ENCODE measurements around the gene MAML3.

- TF ChIP-seq CTCF (conservative IDR thresholded peaks at IDR 0.05; ENCODE audit: low read depth in 2 of 2) (no peak), POLR2AphosphoS5 (IDR thresholded peaks at IDR 0.05; ENCODE audit: low read depth) (no peak), EZH2phosphoT487 (IDR thresholded peaks at IDR 0.05; ENCODE audit: unreplicated experiment) (no peak), EZH2 (IDR thresholded peaks at IDR 0.05; ENCODE audit: low read depth, unreplicated experiment) (no peak), NANOG (IDR thresholded peaks at IDR 0.05; ENCODE audit: borderline replicate concordance) (no peak), JUNB (IDR thresholded peaks at IDR 0.05; ENCODE audit: unreplicated experiment) (no peak), ETS1 (IDR thresholded peaks at IDR 0.05) (no peak), CREB1 (CRISPR knock-in tag; IDR thresholded peaks at IDR 0.05; ENCODE audit: low read depth) (no peak), ZNF114 (CRISPR knock-in tag; IDR thresholded peaks at IDR 0.05) (no peak), ZNF331 (CRISPR knock-in tag; IDR thresholded peaks at IDR 0.05; ENCODE audit: low read depth) (no peak), STAT1 (IDR thresholded peaks at IDR 0.05; ENCODE audit: unreplicated experiment) (no peak)
- TF ChIP-seq, protein P1, sequence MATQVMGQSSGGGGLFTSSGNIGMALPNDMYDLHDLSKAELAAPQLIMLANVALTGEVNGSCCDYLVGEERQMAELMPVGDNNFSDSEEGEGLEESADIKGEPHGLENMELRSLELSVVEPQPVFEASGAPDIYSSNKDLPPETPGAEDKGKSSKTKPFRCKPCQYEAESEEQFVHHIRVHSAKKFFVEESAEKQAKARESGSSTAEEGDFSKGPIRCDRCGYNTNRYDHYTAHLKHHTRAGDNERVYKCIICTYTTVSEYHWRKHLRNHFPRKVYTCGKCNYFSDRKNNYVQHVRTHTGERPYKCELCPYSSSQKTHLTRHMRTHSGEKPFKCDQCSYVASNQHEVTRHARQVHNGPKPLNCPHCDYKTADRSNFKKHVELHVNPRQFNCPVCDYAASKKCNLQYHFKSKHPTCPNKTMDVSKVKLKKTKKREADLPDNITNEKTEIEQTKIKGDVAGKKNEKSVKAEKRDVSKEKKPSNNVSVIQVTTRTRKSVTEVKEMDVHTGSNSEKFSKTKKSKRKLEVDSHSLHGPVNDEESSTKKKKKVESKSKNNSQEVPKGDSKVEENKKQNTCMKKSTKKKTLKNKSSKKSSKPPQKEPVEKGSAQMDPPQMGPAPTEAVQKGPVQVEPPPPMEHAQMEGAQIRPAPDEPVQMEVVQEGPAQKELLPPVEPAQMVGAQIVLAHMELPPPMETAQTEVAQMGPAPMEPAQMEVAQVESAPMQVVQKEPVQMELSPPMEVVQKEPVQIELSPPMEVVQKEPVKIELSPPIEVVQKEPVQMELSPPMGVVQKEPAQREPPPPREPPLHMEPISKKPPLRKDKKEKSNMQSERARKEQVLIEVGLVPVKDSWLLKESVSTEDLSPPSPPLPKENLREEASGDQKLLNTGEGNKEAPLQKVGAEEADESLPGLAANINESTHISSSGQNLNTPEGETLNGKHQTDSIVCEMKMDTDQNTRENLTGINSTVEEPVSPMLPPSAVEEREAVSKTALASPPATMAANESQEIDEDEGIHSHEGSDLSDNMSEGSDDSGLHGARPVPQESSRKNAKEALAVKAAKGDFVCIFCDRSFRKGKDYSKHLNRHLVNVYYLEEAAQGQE (IDR thresholded peaks at IDR 0.05; ENCODE audit: unreplicated experiment) = no peak
- TF ChIP-seq, protein P2, sequence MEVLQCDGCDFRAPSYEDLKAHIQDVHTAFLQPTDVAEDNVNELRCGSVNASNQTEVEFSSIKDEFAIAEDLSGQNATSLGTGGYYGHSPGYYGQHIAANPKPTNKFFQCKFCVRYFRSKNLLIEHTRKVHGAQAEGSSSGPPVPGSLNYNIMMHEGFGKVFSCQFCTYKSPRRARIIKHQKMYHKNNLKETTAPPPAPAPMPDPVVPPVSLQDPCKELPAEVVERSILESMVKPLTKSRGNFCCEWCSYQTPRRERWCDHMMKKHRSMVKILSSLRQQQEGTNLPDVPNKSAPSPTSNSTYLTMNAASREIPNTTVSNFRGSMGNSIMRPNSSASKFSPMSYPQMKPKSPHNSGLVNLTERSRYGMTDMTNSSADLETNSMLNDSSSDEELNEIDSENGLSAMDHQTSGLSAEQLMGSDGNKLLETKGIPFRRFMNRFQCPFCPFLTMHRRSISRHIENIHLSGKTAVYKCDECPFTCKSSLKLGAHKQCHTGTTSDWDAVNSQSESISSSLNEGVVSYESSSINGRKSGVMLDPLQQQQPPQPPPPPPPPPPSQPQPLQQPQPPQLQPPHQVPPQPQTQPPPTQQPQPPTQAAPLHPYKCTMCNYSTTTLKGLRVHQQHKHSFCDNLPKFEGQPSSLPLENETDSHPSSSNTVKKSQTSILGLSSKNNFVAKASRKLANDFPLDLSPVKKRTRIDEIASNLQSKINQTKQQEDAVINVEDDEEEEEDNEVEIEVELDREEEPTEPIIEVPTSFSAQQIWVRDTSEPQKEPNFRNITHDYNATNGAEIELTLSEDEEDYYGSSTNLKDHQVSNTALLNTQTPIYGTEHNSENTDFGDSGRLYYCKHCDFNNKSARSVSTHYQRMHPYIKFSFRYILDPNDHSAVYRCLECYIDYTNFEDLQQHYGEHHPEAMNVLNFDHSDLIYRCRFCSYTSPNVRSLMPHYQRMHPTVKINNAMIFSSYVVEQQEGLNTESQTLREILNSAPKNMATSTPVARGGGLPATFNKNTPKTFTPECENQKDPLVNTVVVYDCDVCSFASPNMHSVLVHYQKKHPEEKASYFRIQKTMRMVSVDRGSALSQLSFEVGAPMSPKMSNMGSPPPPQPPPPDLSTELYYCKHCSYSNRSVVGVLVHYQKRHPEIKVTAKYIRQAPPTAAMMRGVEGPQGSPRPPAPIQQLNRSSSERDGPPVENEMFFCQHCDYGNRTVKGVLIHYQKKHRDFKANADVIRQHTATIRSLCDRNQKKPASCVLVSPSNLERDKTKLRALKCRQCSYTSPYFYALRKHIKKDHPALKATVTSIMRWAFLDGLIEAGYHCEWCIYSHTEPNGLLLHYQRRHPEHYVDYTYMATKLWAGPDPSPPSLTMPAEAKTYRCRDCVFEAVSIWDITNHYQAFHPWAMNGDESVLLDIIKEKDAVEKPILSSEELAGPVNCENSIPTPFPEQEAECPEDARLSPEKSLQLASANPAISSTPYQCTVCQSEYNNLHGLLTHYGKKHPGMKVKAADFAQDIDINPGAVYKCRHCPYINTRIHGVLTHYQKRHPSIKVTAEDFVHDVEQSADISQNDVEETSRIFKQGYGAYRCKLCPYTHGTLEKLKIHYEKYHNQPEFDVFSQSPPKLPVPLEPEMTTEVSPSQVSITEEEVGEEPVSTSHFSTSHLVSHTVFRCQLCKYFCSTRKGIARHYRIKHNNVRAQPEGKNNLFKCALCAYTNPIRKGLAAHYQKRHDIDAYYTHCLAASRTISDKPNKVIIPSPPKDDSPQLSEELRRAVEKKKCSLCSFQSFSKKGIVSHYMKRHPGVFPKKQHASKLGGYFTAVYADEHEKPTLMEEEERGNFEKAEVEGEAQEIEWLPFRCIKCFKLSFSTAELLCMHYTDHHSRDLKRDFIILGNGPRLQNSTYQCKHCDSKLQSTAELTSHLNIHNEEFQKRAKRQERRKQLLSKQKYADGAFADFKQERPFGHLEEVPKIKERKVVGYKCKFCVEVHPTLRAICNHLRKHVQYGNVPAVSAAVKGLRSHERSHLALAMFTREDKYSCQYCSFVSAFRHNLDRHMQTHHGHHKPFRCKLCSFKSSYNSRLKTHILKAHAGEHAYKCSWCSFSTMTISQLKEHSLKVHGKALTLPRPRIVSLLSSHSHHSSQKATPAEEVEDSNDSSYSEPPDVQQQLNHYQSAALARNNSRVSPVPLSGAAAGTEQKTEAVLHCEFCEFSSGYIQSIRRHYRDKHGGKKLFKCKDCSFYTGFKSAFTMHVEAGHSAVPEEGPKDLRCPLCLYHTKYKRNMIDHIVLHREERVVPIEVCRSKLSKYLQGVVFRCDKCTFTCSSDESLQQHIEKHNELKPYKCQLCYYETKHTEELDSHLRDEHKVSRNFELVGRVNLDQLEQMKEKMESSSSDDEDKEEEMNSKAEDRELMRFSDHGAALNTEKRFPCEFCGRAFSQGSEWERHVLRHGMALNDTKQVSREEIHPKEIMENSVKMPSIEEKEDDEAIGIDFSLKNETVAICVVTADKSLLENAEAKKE (CRISPR knock-in tag; IDR thresholded peaks at IDR 0.05) = no peak
Measured at GRCh38 chr4:140170299-140170698, 16.3 kb upstream of the MAML3 start.
